Measurements from ENCODE around the gene GTF3C5.
A peak's percentile ranks its signal among the peaks of the same experiment; 100 is the strongest.

GTF3C5 gene

DNA sequence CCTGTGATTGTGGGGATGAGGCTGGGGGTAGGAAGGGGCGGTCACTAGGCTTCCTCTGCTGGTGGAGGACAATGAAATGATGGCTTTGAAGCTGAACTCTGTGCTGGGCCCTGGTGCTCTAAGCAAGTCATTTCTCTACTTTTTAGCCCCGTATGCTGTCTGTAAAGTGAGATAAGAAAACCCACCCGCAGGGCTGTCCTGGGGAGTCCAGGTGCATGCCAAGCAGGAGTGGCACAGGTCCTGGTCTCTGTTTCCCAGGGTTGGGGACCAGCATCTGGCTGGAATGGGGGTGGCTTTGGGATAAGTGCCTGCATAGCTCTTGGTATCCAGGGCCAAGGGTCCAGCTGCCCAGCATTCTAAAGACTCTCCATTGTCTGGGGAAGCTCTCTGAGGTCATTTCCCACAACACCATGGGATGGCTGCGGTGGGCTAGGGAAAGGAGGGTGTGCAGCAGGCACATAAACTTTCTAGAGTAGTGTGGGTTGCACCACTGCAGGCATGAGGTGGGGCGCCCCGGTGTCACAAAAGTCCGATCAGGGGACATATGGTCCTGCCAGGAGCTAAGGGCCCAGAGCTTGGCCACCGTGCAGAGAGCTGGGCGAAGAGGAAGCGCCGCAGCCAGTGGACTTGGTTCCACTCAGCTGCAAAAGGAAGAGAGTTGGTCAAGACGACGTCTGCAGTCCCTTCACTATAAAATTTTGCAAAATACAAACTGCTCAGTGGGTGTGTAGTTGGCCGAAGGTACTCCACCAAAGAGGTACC is 25.6 kb upstream of the GTF3C5 start:
- peaks cover 12 to 17% of the 10 kb centered on the region in 2 donors for H3K4me1 ChIP-seq (ENCODE audit: control insufficient read depth in 2 of 2, insufficient read depth in 2 of 2, low read length in 2 of 2)
- H3K9ac ChIP-seq (ENCODE audit: low read depth in 1 of 2, low read length in 2 of 2) = no peak overlapping the region
- H3K27ac ChIP-seq (ENCODE audit: low read depth in 2 of 2, low read length in 2 of 2) = no peak overlapping the region
- H3K36me3 ChIP-seq (ENCODE audit: control insufficient read depth in 2 of 2, insufficient read depth in 2 of 2, low read length in 2 of 2) = no peaks in the 10 kb centered on the region
- peaks cover 12 to 14% of the 10 kb centered on the region in 2 donors for H3K27me3 ChIP-seq (ENCODE audit: control insufficient read depth in 2 of 2, insufficient read depth in 2 of 2, low read length in 2 of 2)
- H3K4me3 ChIP-seq (ENCODE audit: low read length in 2 of 2) = no peak overlapping the region
- no peaks in the 10 kb centered on the region for H3K9me3 ChIP-seq (ENCODE audit: control insufficient read depth in 2 of 2, low read length in 2 of 2)

DNA sequence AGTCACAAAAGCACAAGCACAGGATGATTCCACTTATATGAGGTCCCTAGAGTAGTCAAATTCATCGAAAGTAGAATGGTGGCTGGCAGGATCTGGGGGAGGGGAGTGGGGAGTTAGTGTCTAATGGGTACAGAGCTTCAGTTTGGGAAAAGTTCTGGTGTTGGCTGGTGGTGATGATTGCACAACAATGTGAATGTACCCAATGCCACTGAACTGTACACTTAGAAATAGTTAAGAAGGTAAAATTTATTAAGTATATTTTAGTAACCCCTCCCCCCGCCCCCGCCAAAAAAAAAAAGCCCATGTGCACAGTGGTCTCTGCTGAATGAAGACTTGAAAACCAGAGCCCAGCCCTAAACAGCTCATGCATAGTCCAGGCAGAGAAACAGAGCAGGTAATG is 24.8 kb upstream of the GTF3C5 start:
- Histone ChIP-seq H3K27me3 (ENCODE audit: control insufficient read depth in 2 of 2, insufficient read depth in 2 of 2, low read length in 2 of 2) (peaks cover 9 to 11% of the 10 kb centered on the region in 2 donors), H3K27ac (ENCODE audit: low read depth in 2 of 2, low read length in 2 of 2) (no peak overlapping the region), H3K4me3 (ENCODE audit: low read length in 2 of 2) (no peak overlapping the region), H3K4me1 (ENCODE audit: control insufficient read depth in 2 of 2, insufficient read depth in 2 of 2, low read length in 2 of 2) (peaks cover 12 to 17% of the 10 kb centered on the region in 2 donors), H3K9ac (ENCODE audit: low read depth in 1 of 2, low read length in 2 of 2) (no peak overlapping the region), H3K9me3 (ENCODE audit: control insufficient read depth in 2 of 2, low read length in 2 of 2) (no peaks in the 10 kb centered on the region), H3K36me3 (ENCODE audit: control insufficient read depth in 2 of 2, insufficient read depth in 2 of 2, low read length in 2 of 2) (no peaks in the 10 kb centered on the region)

DNA sequence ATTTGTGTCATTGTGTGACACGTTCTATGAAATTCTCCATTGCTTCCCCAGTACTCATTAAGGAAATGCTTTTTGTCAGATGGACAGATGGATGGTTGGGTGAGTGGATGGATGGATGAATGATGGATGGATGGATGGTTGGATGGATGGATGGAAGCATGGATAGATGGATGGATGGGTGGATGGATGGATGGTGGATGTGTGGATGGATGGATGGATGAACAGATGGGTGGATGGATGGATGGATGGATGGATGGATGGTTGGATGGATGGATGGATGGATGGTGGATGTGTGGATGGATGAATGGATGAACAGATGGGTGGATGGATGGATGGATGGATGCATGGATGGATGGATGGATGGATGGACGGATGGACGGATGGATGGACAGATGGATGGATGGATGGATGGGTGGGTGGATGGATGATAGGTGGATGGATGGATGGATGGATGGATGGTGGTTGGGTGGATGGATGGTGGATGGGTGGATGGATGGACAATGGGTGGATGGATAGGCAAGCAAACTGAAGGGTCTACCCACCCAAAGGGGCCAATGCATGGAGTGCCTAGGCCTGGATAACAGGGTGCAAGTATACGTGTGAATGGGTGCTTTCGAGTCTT is 24.0 kb upstream of the GTF3C5 start:
- H3K9ac ChIP-seq (ENCODE audit: low read depth in 1 of 2, low read length in 2 of 2) = no peak overlapping the region
- H3K4me1 ChIP-seq (ENCODE audit: control insufficient read depth in 2 of 2, insufficient read depth in 2 of 2, low read length in 2 of 2) = peaks cover 12 to 17% of the 10 kb centered on the region in 2 donors
- H3K9me3 ChIP-seq (ENCODE audit: control insufficient read depth in 2 of 2, low read length in 2 of 2) = no peaks in the 10 kb centered on the region
- H3K4me3 ChIP-seq (ENCODE audit: low read length in 2 of 2) = no peak overlapping the region
- H3K27ac ChIP-seq (ENCODE audit: low read depth in 2 of 2, low read length in 2 of 2) = no peak overlapping the region
- peaks cover 7 to 11% of the 10 kb centered on the region in 2 donors for H3K27me3 ChIP-seq (ENCODE audit: control insufficient read depth in 2 of 2, insufficient read depth in 2 of 2, low read length in 2 of 2)
- H3K36me3 ChIP-seq (ENCODE audit: control insufficient read depth in 2 of 2, insufficient read depth in 2 of 2, low read length in 2 of 2) = no peaks in the 10 kb centered on the region

DNA sequence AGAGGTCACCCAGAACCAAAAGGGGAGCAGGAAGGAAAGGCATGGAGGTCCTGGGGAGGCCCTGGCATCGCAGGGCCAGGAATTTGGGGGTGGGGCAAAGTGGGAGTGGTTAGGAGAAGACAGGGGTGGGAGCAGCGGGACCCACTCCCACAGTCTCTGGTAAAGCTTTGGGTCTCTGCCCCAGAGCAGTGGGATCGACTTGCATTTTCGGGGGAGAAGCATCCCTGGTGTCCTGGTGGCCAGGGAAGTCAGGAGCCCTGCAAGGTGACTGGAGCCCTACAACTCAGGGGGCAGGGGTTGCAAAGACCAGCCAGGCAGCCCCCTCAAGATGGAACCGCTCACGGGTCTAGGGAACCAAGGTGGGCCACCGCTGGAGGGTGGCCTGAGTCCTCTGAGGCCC is 22.4 kb upstream of the GTF3C5 start:
- H3K36me3 ChIP-seq (ENCODE audit: control insufficient read depth in 2 of 2, insufficient read depth in 2 of 2, low read length in 2 of 2) = no peaks in the 10 kb centered on the region
- H3K4me3 ChIP-seq (ENCODE audit: low read length in 2 of 2) = no peak overlapping the region
- H3K4me1 ChIP-seq (ENCODE audit: control insufficient read depth in 2 of 2, insufficient read depth in 2 of 2, low read length in 2 of 2) = peaks cover 12 to 17% of the 10 kb centered on the region in 2 donors
- no peak overlapping the region for H3K9ac ChIP-seq (ENCODE audit: low read depth in 1 of 2, low read length in 2 of 2)
- no peaks in the 10 kb centered on the region for H3K9me3 ChIP-seq (ENCODE audit: control insufficient read depth in 2 of 2, low read length in 2 of 2)
- H3K27me3 ChIP-seq (ENCODE audit: control insufficient read depth in 2 of 2, insufficient read depth in 2 of 2, low read length in 2 of 2) = peaks cover 4 to 6% of the 10 kb centered on the region in 2 donors
- peak overlapping the region; percentile 38 to 41 for H3K27ac ChIP-seq (ENCODE audit: low read depth in 2 of 2, low read length in 2 of 2)

DNA sequence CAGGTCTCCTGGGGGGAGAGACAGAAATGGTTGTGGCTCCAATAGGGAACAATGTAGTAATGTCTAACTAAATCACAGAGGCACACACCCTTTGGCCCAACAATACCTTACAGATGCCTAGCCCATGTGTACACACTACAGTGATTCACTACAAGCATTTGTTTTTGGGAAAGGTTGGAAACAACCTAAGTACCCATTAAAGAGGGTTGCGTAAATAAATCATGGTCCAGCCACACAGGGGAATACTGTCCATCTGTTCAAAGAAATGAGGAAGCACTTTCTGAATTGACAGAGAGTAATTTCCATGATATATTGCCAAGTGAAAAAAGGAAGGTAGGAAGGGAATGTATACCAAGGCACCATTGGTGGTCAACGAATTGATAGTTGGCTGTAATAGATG is 22.0 kb upstream of the GTF3C5 start:
- Histone ChIP-seq H3K9me3 (ENCODE audit: control insufficient read depth in 2 of 2, low read length in 2 of 2) (no peaks in the 10 kb centered on the region), H3K36me3 (ENCODE audit: control insufficient read depth in 2 of 2, insufficient read depth in 2 of 2, low read length in 2 of 2) (no peaks in the 10 kb centered on the region), H3K4me1 (ENCODE audit: control insufficient read depth in 2 of 2, insufficient read depth in 2 of 2, low read length in 2 of 2) (peaks cover 12 to 17% of the 10 kb centered on the region in 2 donors), H3K27ac (ENCODE audit: low read depth in 2 of 2, low read length in 2 of 2) (peak overlapping the region; percentile 38 to 41), H3K9ac (ENCODE audit: low read depth in 1 of 2, low read length in 2 of 2) (no peak overlapping the region), H3K27me3 (ENCODE audit: control insufficient read depth in 2 of 2, insufficient read depth in 2 of 2, low read length in 2 of 2) (peaks cover 3 to 4% of the 10 kb centered on the region in 2 donors), H3K4me3 (ENCODE audit: low read length in 2 of 2) (no peak overlapping the region)

DNA sequence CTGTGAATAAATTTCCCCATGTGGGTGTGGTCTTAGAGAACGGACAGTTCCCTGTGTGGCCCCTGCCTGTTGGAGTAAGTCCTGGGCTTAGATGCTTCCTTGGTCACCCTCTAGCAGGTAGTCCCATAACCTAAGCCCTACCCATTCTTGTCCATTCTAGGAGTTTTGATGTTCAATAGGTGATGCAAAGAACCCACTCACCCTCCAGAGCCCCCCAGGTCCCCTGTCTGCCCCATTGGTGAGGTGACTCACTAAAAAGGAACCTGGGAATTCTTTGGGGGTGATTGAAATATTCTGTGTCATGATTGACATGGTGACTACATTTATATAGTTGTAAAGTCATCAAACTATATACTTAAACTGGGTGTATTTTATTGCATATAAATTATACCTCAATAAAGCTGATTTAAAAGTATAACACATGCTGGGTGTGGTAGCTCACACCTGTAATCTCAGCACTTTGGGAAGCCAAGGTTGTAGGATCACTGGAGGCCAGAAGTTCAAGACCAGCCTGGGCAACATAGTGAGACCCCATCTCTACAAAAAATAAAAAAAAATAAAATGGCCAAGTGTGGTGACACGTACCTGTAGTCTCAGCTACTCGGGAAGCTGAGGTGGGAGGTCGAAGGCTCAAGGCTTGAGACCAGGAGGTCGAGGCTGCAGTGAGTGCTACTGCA is 20.8 kb upstream of the GTF3C5 start:
- Histone ChIP-seq H3K4me3 (ENCODE audit: low read length in 2 of 2) (peak overlapping the region in 1 of 2 donors; percentile 30), H3K4me1 (ENCODE audit: control insufficient read depth in 2 of 2, insufficient read depth in 2 of 2, low read length in 2 of 2) (peaks cover 12 to 17% of the 10 kb centered on the region in 2 donors), H3K27ac (ENCODE audit: low read depth in 2 of 2, low read length in 2 of 2) (peak overlapping the region in 1 of 2 donors; percentile 57), H3K9ac (ENCODE audit: low read depth in 1 of 2, low read length in 2 of 2) (no peak overlapping the region), H3K9me3 (ENCODE audit: control insufficient read depth in 2 of 2, low read length in 2 of 2) (no peaks in the 10 kb centered on the region), H3K27me3 (ENCODE audit: control insufficient read depth in 2 of 2, insufficient read depth in 2 of 2, low read length in 2 of 2) (peaks cover 0 to 2% of the 10 kb centered on the region in 2 donors), H3K36me3 (ENCODE audit: control insufficient read depth in 2 of 2, insufficient read depth in 2 of 2, low read length in 2 of 2) (no peaks in the 10 kb centered on the region)

DNA sequence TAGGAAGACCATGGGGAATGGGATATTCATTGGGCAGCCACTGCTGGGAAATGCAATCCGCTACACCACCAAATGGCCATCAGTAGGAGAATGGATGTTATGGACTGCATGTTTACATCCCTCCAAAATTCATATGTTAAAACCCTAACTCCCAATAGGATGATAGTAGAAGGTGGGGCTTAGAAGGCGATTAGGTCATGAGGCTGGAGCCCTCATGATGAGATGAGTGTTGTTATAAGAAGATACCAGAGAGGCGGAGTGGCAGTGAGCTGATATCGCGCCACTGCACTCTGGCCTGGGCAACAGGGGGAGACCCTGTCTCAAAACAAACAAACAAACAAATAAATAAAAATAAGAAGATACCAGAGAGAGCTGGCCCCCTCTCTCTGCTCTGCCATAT is 16.1 kb upstream of the GTF3C5 start:
- H3K4me3 ChIP-seq (ENCODE audit: low read length in 2 of 2) = no peak overlapping the region

DNA sequence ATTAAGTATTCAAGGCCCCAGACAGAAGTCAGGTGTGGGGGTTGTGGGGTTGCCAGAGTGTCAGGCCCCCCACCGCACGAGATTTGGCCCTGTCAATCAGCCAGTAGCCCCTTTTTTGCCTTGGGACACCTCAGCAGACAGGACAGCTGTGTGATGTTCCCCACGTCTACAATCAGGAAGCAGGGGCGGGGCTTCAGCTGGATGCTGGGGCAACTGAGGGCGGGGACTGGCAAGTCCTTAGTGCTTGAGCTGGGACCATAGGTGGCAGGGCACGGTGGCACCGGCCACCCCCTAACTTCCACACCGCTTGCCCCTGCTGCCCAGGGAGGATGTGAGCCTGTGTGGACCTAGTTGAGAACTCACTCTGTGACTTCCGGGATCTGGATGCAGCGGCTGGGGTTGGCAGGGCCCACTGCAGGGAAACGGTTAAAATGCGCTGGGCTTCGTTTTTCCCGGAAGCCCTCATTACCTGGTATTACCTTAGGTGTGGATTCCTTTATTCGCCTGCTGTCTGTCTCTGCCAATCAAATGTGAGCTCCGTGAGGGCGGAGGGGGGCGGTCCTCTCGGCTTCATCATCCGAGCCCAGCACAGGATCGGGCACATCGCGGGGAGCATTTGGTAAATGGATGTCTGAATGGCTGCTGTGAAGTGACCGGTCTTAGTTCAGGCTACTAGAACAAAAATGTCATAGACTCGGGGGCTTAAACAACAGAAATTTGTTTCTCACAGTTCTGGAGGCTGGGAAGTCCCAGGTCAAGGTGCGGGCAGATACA is 7.5 kb upstream of the GTF3C5 start:
- H3K4me3 ChIP-seq (ENCODE audit: low read length in 2 of 2) = no peak overlapping the region
- H3K27me3 ChIP-seq (ENCODE audit: control insufficient read depth in 2 of 2, insufficient read depth in 2 of 2, low read length in 2 of 2) = no peaks in the 10 kb centered on the region
- H3K9ac ChIP-seq (ENCODE audit: low read depth in 1 of 2, low read length in 2 of 2) = no peak overlapping the region
- H3K9me3 ChIP-seq (ENCODE audit: control insufficient read depth in 2 of 2, low read length in 2 of 2) = no peaks in the 10 kb centered on the region
- no peaks in the 10 kb centered on the region for H3K36me3 ChIP-seq (ENCODE audit: control insufficient read depth in 2 of 2, insufficient read depth in 2 of 2, low read length in 2 of 2)
- no peak overlapping the region for H3K27ac ChIP-seq (ENCODE audit: low read depth in 2 of 2, low read length in 2 of 2)
- H3K4me1 ChIP-seq (ENCODE audit: control insufficient read depth in 2 of 2, insufficient read depth in 2 of 2, low read length in 2 of 2) = peaks cover 0 to 5% of the 10 kb centered on the region in 2 donors

More for the DNA sequence above, 16.1 kb upstream of the GTF3C5 start:
- H3K4me1 ChIP-seq (ENCODE audit: control insufficient read depth in 2 of 2, insufficient read depth in 2 of 2, low read length in 2 of 2) = peaks cover 4% of the 10 kb centered on the region in 2 donors
- peaks cover 0 to 5% of the 10 kb centered on the region in 2 donors for H3K27me3 ChIP-seq (ENCODE audit: control insufficient read depth in 2 of 2, insufficient read depth in 2 of 2, low read length in 2 of 2)
- no peaks in the 10 kb centered on the region for H3K36me3 ChIP-seq (ENCODE audit: control insufficient read depth in 2 of 2, insufficient read depth in 2 of 2, low read length in 2 of 2)
- no peak overlapping the region for H3K9ac ChIP-seq (ENCODE audit: low read depth in 1 of 2, low read length in 2 of 2)
- H3K27ac ChIP-seq (ENCODE audit: low read depth in 2 of 2, low read length in 2 of 2) = no peak overlapping the region
- H3K9me3 ChIP-seq (ENCODE audit: control insufficient read depth in 2 of 2, low read length in 2 of 2) = no peaks in the 10 kb centered on the region

DNA sequence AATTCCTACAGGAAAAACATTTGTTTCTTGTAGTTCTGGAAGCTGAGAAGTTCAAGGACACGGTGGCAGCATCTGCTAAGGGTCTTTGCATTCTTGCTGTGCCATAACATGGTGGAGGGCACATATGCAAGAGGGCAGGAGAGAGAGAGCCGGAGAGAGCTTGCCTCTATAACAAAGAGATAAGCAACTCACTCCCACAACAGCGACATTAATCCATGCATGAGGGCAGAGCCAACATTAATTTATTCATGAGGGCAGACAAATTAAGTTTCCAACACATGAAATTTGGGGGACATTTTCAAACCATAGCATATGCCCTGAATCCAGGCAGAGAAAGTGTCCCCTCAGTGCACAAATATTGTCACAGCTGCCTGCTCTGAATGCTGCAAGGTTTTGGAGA is 4.4 kb upstream of the GTF3C5 start:
- H3K9me3 ChIP-seq (ENCODE audit: control insufficient read depth in 2 of 2, low read length in 2 of 2) = no peaks in the 10 kb centered on the region
- no peak overlapping the region for H3K4me3 ChIP-seq (ENCODE audit: low read length in 2 of 2)
- no peaks in the 10 kb centered on the region for H3K36me3 ChIP-seq (ENCODE audit: control insufficient read depth in 2 of 2, insufficient read depth in 2 of 2, low read length in 2 of 2)
- no peaks in the 10 kb centered on the region for H3K27me3 ChIP-seq (ENCODE audit: control insufficient read depth in 2 of 2, insufficient read depth in 2 of 2, low read length in 2 of 2)
- H3K27ac ChIP-seq (ENCODE audit: low read depth in 2 of 2, low read length in 2 of 2) = no peak overlapping the region
- peaks cover 7 to 9% of the 10 kb centered on the region in 2 donors for H3K4me1 ChIP-seq (ENCODE audit: control insufficient read depth in 2 of 2, insufficient read depth in 2 of 2, low read length in 2 of 2)
- no peak overlapping the region for H3K9ac ChIP-seq (ENCODE audit: low read depth in 1 of 2, low read length in 2 of 2)
